ENCODE data around the gene PIP4K2A.
"Not testable (repeated sequence)": the region's sequence is repeated elsewhere in the genome, so short reads cannot be mapped to it uniquely, and the experiment has no call there.

PIP4K2A gene

GRCh38 chr10:22554461-22555182, 159.8 kb downstream of the PIP4K2A start:
- DNase-seq (ENCODE audit: low read depth in 2 of 2) = no peak

GRCh38 chr10:22553452-22553995, 160.9 kb downstream of the PIP4K2A start:
- DNase-seq (ENCODE audit: low read depth in 2 of 2) = no peak

- DNase-seq (ENCODE audit: low read depth in 2 of 2) = no peak
These were observed 161.4 kb downstream of the PIP4K2A start for GRCh38 chr10:22552888-22553378.

- no peak for DNase-seq (ENCODE audit: low read depth in 2 of 2)
These were observed 162.6 kb downstream of the PIP4K2A start for GRCh38 chr10:22551681-22552365.

- DNase-seq (ENCODE audit: low read depth in 2 of 2) = peak; percentile 49 to 59
These were observed 163.6 kb downstream of the PIP4K2A start for GRCh38 chr10:22550732-22551131.

GRCh38 chr10:22548344-22548743, 166.0 kb downstream of the PIP4K2A start:
- no peak for DNase-seq (ENCODE audit: low read depth in 2 of 2)

GRCh38 chr10:22545643-22546042, 168.7 kb downstream of the PIP4K2A start:
- no peak for DNase-seq (ENCODE audit: low read depth in 2 of 2)

- DNase-seq (ENCODE audit: low read depth in 2 of 2) = no peak
These were observed 169.9 kb downstream of the PIP4K2A start for GRCh38 chr10:22544325-22545068.

- no peak for DNase-seq (ENCODE audit: low read depth in 2 of 2)
These were observed 171.6 kb downstream of the PIP4K2A start for GRCh38 chr10:22542773-22543172.

GRCh38 chr10:22541900-22542299, 172.5 kb downstream of the PIP4K2A start:
- no peak for DNase-seq (ENCODE audit: low read depth in 2 of 2)

GRCh38 chr10:22539579-22540298, 174.6 kb downstream of the PIP4K2A start:
- no peak for DNase-seq (ENCODE audit: low read depth in 2 of 2)

GRCh38 chr10:22537810-22538209, 176.6 kb downstream of the PIP4K2A start:
- DNase-seq (ENCODE audit: low read depth in 2 of 2) = no peak

- no peak for DNase-seq (ENCODE audit: low read depth in 2 of 2)
These were observed 177.8 kb downstream of the PIP4K2A start for GRCh38 chr10:22536620-22537019.

GRCh38 chr10:22534849-22535604, 179.4 kb downstream of the PIP4K2A start:
- DNase-seq (ENCODE audit: low read depth in 2 of 2) = no peak

- no peak for DNase-seq (ENCODE audit: low read depth in 2 of 2)
These were observed 182.9 kb downstream of the PIP4K2A start for GRCh38 chr10:22531441-22531840.

GRCh38 chr10:22531008-22531407, 183.4 kb downstream of the PIP4K2A start:
- no peak for DNase-seq (ENCODE audit: low read depth in 2 of 2)

GRCh38 chr10:22527520-22527919, 186.9 kb downstream of the PIP4K2A start:
- DNase-seq (ENCODE audit: low read depth in 2 of 2) = no peak

- DNase-seq (ENCODE audit: low read depth in 2 of 2) = not testable (repeated sequence)
These were observed 190.0 kb downstream of the PIP4K2A start for GRCh38 chr10:22524333-22524732.

GRCh38 chr10:22520645-22521044, 193.7 kb downstream of the PIP4K2A start:
- DNase-seq (ENCODE audit: low read depth in 2 of 2) = not testable (repeated sequence)

GRCh38 chr10:22518167-22518724, 196.1 kb downstream of the PIP4K2A start:
- no peak for DNase-seq (ENCODE audit: low read depth in 2 of 2)

All from stimulated activated CD8-positive, alpha-beta memory T cell treated with anti-CD3 and anti-CD28 coated beads, Interleukin-2, amount 100 ng/mL, for 48 hours (primary cell).